ENCODE measurements around the gene IFI6.

IFI6 gene

DNA sequence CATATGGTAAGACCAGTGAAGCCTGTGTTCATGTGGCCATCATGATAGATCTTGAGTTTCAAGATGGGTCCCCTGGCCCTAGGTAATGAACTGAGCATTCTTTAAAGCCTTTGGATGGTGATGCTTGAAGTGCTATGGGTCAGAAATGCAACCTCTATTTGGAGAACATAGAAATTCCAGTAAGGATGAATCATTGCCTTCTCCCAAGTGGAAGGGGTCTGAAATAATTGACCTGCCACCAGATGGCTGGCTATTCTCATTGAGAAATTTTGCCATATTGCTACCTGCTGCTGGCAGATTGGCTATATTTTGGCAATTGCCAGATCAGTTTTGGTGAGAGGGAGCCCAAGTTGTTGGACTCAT lies 739 bp upstream of the IFI6 start:
- DNase-seq (ENCODE audit: low spot score), result no peak

DNA sequence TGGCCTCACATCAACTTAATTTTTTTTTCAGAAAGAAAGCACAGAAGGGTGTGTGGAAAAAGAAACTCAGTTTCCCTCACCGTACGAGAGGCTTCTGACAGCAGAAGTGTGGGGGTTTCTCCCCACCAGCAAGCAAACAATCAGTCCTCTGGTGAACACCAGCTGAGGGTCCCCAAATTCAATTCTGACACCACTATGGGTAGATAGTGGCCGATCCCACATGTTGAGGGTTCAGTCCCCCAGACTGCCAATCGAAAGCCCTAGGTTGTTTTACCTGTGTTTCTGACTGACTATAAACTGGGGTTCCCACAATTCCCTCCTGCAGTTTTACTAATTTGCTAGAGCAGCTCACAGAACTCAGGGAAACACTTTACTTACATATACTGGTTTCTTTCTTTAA lies 2.1 kb downstream of the IFI6 start:
- no peak for DNase-seq (ENCODE audit: low spot score)

DNA sequence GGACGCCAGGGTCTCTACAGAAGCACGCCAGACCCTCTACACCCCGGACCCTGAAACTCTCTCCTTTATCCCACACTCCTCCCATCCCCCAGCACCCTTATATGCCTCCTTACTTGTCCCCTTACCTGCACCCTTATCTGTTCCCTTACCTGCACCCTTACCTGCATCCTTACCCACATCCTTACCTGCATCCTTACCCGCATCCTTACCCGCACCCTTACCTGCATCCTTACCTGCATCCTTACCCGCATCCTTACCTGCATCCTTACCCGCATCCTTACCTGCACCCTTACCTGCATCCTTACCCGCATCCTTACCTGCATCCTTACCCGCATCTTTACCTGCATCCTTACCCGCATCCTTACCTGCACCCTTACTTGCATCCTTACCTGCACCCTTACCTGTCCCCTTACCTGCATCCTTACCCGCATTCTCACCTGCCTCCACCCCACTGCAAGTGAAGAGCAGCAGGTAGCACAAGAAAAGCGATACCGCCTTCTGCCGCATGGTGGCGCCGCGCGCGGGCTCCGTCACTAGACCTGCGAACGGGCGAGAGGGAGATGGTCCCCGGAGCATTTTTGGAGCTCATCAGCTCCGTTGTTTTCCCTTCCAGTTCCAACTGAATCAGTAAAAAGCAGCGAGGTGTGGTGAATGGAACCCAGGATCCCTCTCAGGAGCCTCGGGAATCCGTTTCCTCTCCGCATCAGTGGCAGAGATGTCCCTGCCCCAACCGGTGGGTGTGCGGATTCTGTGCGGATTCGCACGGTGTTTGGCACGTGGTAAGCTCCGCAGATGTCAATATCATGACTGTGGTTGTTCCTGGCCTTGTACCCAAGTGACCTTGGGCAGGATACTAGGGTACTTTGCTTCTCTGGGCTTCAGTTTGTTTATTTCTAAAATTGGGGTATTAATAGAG lies 2.9 kb downstream of the IFI6 start:
- peak; percentile 85 for DNase-seq (ENCODE audit: low spot score)

DNA sequence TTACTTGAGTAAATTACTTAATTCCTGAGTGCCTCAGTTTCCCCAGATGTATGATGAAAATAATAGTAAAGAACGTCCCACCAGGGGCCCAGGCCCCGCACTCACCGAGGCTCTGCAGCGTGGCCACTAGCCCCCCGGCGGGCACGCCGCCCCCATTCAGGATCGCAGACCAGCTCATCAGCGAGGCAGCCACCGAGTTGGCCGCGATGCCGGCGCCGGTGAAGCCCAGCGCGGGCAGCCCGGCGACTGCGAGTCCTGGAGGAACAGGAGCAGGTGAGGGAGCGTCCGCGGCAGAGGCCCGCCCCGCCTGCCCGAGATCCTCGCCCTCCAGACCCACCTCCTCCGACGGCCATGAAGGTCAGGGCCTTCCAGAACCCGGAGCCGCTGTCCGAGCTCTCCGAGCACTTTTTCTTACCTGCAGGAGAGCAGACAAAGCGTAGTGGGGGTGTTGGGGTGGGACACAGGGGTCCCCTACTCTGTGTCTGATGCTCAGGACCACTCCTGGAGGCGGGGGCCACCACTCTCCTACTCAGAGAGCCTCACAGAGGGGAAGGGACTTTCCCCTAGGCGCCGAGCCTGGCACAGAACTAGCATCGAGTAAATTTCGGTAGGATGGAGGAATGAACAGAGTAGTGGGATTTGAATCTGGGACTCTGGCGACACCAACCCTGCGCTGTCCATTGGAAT lies 3.7 kb downstream of the IFI6 start:
- DNase-seq (ENCODE audit: low spot score), result no peak

DNA sequence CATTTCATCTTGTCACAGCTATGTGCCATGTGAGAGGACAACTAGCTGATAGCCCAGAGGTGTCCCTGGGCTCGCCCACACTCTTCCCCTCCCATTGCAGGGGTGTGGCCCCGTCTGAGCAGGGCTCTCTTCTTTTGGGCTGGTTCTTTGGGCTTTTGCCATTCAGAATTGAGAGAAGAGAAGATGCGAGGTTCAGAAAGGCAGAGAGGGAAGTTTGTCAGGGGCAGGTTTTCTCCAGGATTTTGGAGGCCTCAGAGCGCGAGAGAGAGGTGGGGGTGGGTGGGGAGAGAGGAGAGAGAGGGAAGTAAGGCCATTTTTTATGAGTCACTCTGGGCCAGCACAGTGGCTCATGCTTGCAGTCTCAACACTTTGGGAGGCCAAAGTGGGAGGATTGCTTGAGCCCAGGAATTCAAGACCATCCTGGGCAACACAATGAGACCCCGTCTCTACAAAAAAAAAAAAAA lies 5.2 kb downstream of the IFI6 start:
- DNase-seq (ENCODE audit: low spot score), result no peak

DNA sequence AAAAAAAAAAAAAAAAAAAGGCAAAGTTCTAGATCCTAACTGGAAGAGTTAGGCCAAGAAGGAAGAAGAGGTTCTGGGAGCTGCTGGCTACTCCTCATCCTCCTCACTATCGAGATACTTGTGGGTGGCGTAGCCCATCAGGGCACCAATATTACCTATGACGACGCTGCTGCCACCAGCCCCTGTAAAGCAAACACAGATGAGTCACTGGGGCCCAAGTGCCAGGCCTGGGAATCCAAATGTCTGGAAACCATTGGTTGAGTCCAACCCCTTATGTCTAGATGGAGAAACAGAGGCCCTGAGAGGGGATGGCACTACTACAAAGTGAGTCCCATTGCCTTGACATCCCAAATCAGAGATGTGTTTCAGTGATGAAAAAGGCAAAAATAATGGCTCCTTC lies 5.7 kb downstream of the IFI6 start:
- no peak for DNase-seq (ENCODE audit: low spot score)

DNA sequence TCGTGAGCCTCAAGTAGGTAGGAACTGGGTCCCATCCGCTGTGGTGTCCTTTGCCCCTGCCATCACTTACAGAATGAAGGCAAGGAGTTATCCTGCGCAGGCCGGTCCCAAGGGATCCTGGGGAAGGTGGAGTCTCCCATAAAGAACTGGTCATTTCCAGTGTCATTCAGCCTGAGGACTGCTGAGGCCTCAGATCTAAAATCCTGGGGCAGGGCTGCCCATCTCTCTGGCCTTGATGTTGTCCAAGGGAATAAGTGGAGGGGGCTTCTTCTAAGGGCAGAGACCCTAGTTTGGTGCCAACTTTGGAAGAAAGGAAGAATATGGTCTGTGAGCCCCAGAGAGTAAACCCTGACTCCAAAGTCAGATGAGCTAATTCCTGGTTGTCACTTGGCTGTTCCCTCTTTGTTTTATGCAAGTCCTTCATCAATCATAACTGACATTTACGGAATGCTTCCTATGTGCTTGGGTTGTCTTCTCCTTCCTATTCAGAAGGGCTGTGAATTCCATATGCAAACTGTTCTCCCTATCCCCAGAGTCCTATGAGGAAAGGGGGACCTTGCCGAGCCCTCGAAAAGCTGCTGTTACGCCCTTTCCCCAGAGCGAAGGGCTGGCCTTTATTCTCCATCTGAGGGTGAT lies 6.9 kb downstream of the IFI6 start:
- DNase-seq (ENCODE audit: low spot score), result no peak

DNA sequence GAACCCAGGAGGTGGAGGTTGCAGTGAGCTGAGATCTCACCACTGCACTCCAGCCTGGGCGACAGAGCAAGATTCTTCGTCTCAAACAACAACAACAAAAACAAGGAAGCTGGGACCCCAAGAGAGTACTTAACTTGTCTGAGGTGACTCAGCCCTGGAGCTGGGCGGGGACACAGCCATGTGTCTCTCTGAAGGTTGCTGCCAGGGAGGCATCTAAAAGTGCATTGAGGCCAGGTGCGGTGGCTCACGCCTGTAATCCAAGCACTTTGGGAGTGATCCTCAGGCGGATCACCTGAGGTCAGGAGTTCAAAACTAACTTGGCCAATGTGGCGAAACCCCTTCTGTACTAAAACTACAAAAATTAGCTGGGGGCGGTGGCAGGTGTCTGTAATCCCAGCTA lies 7.7 kb downstream of the IFI6 start:
- no peak for DNase-seq (ENCODE audit: low spot score)

DNA sequence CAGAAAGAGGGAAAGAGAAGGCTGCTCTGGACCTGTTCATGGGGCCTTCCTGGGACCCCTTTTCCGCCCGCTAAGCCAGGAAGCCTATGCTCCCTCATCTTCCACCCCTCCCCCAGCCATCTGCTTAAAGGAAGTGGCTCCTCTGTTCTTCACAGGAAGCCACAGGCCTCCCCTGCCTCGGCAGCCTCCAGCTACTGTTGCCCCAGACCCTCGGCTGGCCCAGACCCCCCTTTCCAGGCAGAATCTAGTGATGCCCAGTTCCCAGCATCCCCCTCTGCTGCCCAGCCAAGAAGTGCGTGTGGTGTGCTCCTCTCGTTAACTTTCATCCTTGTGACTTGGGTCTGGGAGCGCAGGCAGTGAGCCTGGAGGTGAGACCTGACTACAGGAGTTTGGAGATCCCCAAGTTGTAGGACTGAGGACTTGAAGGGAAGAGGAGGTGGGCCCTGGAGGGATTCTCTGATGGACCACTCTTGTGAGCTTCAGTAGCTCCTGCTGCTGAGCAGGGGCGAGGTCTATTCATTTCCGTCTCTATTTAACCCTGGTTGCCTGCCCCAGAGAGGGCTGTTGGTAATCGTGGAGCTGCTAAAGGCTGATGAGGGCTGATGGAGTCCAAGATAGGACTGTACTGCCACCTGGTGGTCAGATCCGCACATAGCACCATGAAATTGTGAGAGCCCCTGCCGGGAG lies 9.1 kb downstream of the IFI6 start:
- peak; percentile 75 for DNase-seq (ENCODE audit: low spot score)

DNA sequence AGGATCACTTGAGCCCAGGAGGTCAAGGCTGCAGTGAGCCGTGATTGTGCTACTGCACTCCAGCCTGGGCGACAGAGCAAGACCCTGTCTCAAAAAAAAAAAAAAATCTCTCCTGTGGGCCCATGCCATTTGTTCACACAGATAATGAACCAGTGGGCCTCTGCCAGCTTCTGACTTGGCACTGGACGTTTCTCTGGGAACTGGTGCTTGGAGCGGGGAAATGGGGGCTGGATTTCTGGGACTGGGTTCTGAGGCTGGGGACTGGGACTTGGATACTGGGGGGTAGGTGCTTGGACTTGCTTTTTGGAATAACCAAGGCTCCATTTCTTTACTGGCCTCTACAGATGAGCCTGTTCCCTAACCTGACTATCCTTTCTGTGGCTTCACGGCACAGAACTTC lies 9.7 kb downstream of the IFI6 start:
- no peak for DNase-seq (ENCODE audit: low spot score)

DNA sequence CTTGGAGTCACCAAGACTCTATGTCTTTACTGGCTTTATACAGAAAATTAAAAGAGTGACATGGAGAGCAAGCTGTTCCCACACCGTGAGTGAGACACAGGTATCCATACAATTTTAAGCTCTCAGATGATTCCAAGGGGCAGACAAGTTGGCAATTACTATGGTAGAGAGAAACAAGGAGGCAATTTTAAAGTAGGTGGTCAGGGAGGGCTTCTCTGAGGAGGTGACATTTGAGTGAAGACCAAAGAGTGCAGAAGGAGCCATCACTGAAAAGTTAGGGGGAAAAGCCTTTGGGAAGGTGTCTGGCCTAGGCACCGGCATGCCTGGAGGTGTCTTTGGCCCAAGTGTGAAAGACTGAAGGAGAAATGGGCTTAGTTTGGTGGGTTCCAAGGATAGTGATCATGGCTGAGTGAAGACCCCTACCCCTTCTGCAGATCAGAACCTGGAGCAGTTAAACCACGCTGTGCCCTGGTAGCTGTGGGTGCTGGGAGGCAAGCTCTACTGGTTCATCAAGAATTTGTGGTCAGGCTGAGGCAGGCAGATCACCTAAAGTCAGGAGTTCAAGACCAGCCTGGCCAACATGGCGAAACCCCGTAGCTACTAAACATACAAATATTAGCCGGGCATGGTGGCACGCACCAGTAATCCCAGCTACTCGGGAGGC lies 10.4 kb downstream of the IFI6 start:
- no peak for DNase-seq (ENCODE audit: low spot score)

DNA sequence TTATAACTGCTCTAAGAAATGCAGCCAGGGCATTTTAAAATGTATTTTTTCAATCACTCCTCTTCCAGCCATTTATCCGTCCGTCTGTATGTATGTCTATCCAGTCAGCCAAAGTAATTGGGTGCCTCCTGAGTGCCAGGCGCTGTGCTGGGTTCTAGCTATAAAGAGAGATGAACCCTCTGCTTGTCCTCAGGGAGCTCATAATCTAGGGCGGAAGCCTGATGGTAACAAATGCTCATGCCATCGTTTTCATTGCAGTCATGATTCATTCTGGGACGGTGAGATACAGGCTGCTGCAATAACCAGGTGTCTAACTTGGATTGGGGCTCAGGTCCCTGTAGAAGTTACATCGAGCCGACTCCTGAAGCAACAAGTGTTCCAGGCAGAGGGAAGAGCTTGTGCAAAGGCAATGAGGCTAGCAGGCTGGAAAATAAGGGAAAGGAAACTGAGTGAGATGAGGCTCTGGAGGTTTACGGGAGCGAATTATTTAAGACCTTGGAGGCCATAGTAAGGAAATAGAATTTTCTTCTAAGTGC lies 11.6 kb downstream of the IFI6 start:
- DNase-seq (ENCODE audit: low spot score), result no peak

DNA sequence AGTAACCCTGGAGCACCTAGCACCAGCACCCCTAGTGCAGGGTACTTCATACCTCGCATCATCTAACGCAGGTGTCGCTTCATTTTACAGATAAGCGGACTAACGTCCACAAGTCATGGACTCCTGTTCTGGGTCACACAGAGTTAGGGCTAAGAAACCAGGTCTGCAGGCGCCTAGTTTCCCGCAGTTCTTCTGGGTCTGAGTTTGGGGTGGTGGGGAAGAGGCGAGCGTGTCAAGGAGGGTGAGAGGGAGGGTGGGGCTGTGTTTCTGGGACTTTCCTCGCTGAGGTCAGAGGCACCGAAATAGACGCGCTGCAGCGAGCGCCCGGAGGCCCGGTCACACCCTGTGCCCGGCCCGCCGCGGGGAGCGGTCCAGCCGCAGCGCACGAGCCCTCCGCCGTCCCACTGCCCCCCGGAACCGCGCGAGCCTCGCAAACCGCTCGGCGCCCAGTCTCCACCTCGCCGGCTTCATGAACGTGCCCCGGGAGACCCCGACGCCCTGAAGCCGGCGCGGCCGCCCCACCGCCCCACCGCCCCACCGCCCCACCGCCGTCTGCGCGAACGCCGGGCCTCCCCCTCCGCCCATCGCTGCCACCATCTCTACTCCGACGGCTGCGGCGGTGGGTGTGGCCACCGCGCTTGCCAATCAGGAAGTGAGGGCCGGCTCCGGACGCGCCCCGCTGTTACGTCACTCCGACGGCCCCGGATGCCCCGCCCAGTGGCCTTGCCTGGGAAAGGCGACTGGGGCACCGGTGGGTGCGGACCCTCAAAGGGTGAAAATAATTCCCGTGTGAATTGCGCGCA lies 12.3 kb downstream of the IFI6 start:
- DNase-seq (ENCODE audit: low spot score), result peak; percentile 92

DNA sequence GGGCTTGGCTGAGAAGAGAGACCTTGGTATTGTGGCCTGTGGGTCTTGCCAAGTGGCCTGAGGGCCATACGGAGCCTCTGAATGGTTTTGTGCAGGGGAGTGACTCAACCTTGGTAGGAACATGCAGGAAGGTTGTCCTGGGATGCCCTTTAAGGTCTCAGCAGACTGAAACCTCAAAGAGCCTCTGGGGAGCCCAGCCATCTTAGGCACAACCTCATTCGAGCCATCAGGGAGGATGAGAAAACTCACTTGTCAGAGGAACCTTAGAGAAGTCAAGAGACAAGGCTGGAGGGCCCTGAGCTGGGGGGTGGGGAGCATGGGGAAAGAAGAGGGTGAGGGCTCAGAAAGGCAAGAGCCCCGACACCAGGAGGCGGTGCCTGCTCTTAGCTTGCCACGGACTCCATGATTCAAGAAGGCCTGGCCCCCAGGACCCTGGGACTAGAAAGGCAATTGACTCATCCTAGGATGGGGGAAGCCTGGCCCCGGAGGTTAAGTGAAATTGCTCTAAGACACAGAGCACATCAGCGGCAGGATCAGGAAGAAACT lies 13.0 kb downstream of the IFI6 start:
- no peak for DNase-seq (ENCODE audit: low spot score)

DNA sequence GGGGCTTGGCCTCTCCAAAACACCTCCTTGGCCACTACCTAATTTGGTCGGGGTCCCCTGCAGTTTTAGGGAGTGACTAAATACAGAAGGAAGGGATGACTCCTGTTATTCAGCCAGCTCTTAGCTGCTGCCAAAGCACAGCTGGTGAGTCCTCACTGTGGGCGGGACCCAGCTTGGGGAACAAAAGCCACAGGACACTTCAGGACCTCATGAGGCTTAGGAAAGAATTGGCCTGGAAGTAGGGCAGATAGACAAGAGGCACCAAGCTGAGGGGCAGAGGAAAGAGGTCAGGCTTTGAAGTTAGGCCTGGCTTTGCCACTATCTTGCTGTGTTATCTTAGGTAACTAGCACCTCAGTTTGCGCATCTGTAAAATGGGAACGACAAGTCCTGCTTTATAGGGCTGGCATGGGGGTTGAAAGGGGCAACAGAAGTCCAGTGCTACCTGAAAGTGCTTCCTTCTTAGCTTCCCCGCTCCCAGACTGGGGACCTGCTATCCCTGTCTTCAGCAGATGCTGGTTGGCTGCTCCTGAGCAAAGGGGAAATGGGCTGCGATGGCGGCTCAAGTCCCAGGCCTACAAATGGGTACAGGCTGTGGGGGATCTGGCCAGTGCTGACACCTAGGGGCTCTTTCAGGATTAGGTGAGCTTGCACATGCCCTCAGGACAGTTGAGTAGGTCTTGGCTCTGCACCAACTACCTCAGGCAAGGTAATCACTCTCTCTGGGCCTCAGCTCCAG lies 15.7 kb downstream of the IFI6 start:
- no peak for DNase-seq (ENCODE audit: low spot score)

DNA sequence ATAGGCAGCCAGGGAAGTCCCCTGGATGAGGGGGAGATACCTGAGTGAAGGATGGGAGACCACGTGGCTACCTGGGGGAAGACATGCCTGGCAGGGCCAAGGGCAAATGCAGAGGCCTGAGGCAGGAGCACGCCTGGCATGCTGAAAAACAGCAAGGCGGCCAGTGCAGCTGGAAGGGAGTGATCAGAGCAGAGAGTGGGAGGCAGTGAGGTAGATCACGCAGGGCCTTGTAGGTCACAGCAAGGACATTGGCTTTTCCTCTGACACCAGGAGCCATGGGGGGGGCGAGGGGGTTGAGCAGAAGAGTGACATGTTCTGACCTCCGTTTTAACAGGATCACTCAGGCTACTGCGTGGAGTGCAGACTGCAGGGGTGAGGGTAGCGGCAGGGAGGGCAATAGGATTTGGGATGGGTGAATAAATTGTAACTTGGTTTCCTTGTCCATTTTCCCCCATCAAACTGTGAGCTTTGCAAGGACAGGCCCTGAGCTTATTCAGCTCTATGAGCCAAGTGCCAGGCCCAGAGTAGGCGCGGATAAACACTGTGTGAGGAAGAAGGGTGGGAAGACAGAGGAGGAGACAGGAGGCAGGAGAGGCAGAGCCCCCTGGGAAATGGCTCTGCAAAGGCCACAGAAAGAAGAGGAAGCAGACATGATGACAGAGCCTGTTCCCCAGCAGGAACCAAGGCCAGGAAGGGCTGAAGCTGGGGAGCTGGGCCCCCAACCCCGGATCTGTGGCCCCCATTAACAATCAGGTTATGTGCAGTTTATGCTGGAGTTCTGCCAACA lies 16.6 kb downstream of the IFI6 start:
- DNase-seq (ENCODE audit: low spot score), result no peak

DNA sequence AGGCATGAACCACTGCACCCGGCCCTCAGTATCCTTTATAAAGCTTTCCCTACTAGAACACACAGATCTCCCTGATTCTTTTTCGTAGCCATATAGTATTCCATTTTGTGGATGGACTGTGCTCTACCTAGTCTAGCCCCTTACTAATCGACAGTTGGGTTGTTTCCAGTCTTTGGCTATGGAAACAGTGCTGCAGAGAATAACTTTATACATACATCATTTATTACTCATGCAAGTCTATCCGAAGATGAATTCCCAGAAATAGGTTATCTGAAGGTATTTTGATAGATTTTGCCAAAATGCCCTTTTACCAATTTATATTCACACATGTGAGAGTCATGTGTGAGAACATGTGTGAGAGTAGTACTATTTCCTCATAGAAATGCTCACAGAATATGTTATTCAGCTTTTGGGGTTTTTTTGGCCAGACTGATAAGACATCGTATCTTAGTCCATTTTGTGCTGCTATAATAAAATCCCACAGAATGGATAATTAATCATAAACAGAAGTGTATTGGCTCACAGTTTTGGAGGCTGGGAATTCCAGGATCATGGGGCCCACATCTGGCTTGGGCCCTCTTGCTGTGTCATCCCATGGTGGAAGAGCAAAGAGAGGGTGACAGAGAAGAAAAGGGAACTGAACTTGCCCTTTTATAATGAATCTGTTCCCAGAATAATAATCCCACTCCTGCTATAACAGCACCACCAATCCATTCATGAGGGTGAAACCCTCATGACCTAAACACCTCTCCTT lies 19.7 kb downstream of the IFI6 start:
- no peak for DNase-seq (ENCODE audit: low spot score)

DNA sequence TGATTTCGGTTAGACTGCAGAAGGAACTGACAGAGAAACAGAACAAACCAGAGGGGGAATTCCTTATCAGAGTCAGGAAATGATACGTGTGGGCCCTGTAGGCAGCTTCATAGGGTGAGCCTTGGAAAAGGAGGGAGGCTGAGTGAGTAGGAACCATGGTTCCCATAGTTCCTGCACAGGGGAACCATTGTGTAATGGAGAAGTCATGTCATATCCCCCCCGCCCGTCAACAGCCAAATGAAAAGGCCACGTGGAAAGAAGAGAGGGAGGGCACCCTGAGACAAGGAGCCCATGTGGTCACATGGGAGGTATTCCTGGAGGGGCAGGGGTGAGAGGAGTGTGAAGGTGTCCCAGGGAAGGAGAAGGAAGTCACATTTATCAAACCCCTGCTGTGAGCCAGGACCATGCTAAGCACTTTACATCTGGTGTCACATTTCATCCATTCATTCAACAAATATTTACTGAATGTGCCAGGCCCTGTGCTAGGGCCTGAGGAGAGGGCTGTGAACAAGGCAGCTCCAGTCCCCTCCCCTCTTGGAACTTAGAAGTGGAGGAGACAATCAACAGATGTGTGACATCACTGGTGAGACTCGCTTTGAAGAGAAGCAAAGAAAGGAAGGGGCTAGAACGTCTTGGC lies 21.3 kb downstream of the IFI6 start:
- DNase-seq (ENCODE audit: low spot score), result no peak

Measured in D341Med (cell line).